ENCODE measurements around the gene SLC39A1.

Gene SLC39A1

DNA sequence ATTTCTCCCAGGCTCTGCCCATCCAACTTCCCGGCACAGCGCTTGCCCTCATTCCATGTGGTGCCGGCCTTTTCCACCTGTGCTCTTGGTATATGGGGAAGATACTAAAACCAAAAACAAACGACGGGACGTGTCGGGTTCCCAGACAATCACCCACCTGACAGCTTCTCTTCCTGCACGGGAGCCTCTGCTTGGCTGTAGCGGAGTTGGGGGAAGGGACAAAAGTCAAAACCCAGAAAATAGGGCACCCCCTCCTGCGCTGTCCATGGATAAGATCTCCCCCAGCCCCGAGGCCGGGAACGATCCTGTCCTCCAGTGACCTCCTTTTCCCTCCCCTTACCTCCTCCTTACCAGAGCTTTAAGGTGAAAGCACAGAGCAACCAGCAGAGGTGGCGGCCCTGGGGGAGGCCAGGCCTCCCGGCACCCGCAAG lies 13.5 kb upstream of the SLC39A1 start:
- no peak for DNase-seq (ENCODE audit: low read depth, low spot score)

GRCh38 chr1:153973525-153973924 lies 10.2 kb upstream of the SLC39A1 start:
- no peak for DNase-seq (ENCODE audit: low read depth, low spot score)

- no peak for DNase-seq (ENCODE audit: low read depth, low spot score)
These were observed 9.7 kb upstream of the SLC39A1 start for GRCh38 chr1:153973071-153973470.

DNA sequence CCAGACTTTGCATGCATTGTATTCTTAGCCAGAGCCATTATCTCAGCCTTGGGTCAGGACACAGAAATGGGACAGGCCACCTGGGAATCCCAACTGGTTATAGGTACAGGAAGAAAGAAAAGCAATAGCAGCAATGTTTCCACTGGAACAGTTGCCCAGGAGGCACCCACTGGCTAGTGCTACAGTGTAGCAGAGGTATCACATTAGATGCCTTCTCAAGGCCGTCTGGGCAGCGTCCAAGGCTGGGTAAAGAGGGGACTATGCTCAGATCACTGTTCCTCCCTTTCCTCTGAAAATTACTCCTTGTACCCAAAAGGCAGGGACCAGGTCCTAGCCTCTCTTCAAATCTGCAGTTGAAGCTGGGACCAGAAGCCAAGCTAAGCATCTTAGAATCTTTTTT lies 7.0 kb upstream of the SLC39A1 start:
- no peak for DNase-seq (ENCODE audit: low read depth, low spot score)

GRCh38 chr1:153968972-153969371 lies 5.6 kb upstream of the SLC39A1 start:
- DNase-seq (ENCODE audit: low read depth, low spot score): no peak

GRCh38 chr1:153968408-153968807 lies 5.1 kb upstream of the SLC39A1 start:
- no peak for DNase-seq (ENCODE audit: low read depth, low spot score)

GRCh38 chr1:153968000-153968363 lies 4.6 kb upstream of the SLC39A1 start:
- DNase-seq (ENCODE audit: low read depth, low spot score): no peak

- DNase-seq (ENCODE audit: low read depth, low spot score): peak; percentile 60
These were observed 4.0 kb upstream of the SLC39A1 start, which contains the start of gene CREB3L4 for GRCh38 chr1:153967107-153967999. CREB3L4 (plus strand) TSS chr1:153967902; CDS start chr1:153968526, 624 bp downstream.

DNA sequence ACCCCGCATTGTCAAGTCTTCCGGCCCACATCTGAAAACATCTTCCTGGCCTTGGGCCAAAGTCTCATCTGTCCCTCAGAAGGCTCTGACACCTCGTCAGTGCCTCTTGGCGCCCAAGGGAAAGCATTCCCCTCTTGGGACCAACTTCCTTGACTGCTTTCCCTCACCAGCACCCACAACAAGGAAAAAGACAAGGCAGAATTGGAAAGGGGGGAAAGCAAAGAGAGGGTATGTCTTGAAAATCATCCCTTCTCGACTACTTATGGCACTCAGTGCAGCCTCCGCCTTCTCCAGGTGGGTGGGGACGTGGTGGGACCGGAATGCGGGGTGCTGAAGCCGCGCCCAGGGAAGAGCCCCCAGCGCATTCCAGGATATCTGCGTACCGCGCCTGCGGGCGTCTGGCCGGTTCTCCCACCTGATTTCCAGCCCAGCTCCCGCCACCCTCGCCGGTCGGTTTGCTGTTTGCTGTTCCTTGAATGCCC lies 554 bp upstream of the SLC39A1 start:
- no peak for DNase-seq (ENCODE audit: low read depth, low spot score)

GRCh38 chr1:153962088-153963029 lies 978 bp downstream of the SLC39A1 start:
- DNase-seq (ENCODE audit: low read depth, low spot score): no peak

- no peak for DNase-seq (ENCODE audit: low read depth, low spot score)
These were observed 1.9 kb downstream of the SLC39A1 start for GRCh38 chr1:153961421-153961820.

DNA sequence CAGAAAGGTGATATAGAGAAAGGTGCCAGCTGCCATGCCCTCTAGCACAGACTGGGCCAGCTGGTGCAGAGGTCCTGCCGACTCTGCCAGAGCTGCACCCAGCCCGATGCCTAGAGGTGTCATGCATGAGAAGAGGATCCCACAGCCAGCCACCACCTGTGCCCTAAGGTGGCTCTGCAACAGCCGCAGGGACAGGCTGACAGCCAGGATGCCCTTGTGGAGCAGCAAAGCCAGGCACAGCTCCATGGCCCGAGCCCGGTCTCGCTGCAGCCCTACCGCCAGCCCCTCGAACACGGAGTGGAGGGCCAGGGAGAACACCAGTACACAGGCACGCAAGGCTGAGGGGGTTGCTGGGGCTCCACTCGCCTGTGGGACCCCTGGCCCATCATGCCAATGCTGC lies 3.1 kb downstream of the SLC39A1 start:
- no peak for DNase-seq (ENCODE audit: low read depth, low spot score)

- DNase-seq (ENCODE audit: low read depth, low spot score): no peak
These were observed 3.9 kb downstream of the SLC39A1 start for GRCh38 chr1:153959454-153959853.

- no peak for DNase-seq (ENCODE audit: low read depth, low spot score)
These were observed 4.4 kb downstream of the SLC39A1 start for GRCh38 chr1:153958961-153959260.

DNA sequence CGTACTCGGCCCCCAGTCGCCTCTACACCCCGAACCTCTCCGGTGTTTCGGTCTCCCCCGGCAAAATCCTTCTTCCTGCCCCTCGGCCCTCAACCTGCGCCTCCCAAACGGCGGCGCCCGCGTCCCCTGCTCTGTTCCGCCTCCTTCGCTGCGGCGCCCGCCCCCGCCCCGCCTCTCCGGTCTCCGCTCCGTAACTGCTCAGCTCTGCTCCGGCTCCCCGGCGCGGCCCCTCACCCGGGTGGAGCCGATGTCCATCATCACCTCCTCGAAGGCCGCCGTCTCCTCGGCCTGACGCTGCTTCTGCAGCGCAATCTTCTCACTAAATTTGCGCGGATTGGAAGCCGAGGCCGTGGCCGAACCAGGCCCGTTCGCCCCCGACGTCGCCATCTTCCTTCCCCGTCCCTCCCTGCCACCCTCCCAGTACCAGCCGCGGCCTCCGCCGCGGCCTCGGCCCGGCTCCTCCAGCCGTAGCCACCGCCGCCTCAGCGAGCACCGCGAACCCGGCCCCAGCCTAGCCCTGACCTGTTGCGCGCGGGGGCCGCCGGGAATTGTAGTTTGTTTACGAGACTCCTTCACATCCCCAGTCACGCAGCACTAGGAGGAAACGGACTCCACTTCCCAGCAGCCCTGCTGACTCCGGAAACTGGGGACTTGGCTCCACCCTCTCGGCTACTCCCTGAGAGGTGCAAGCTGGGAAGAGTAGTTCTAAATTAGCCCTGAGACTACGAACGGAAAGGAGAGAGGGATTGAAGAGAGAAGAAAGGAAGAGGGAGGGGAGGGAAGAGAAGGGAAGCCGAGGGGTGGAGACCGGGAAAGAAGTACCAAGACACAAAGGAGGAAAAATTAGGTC lies 5.0 kb downstream of the SLC39A1 start, which contains the start of gene CRTC2:
CRTC2 (minus strand) TSS at position 502 of the 850 bp plus-strand sequence; CDS start at position 387, 115 bp downstream.
- peak; percentile 96 for DNase-seq (ENCODE audit: low read depth, low spot score)

GRCh38 chr1:153957744-153958110 lies 5.6 kb downstream of the SLC39A1 start:
- DNase-seq (ENCODE audit: low read depth, low spot score): no peak

- DNase-seq (ENCODE audit: low read depth, low spot score): no peak
These were observed 6.2 kb downstream of the SLC39A1 start for GRCh38 chr1:153956997-153957715.

- DNase-seq (ENCODE audit: low read depth, low spot score): no peak
These were observed 8.5 kb downstream of the SLC39A1 start for GRCh38 chr1:153954826-153955225.

DNA sequence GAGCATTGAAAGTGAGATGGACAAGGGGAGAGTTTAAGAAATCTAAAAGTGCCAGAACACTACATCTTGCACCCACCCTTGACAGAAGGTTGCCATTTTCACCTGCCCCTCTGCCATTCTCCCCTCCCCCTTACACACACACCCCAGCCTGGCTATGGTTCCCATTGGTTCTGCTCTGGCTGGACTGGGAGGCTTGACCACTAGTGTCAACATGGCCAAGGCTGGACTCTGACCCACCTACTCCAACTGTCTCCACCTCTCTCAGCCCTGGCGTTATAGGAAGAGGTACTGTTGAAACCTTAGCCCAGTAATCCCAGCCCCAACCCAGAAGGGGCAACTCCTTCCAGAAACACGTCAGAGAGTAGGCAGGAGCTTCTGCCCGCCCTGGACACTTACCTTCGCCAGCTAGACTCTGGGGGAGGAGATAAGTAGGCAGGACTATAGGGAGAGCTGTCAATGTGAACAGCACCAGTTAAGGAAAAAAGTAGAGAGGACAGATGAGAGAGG lies 9.4 kb downstream of the SLC39A1 start:
- DNase-seq (ENCODE audit: low read depth, low spot score): no peak

DNA sequence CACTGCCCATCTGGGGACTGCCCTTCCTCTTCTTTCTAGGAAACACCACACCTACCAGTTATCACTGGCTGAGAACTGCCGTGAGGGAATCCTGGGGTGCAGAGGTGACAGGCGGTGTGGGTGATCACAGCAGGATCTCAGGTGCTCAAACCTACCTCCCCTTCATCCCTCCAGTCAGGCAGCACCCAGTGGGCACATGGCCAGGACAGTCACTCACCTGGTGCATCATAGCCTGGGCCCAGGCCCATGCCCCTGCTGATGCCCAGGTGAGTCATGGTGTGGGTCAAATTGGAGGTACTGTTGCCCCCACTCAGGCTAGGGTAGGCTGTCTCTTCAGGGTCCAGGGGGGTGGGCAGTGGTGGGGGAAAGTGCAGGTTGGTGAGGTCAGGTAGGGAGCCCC lies 11.5 kb downstream of the SLC39A1 start:
- DNase-seq (ENCODE audit: low read depth, low spot score): no peak

All from activated naive CD8-positive, alpha-beta T cell treated with anti-CD3 and anti-CD28 coated beads, Interleukin-2, amount 50 U/mL, for 16 hours (primary cell).